ENCODE measurements around the gene CDK18. TPM values are rescaled to one million over a fixed set of nuclear protein-coding genes. Genes with fewer than 3 reads are reported as not detected.
"Not testable (repeated sequence)": the region's sequence is repeated elsewhere in the genome, so short reads cannot be mapped to it uniquely, and the experiment has no call there.

Gene CDK18
- total RNA-seq, 1 experiment from 2014 or later: 31.5 TPM

GRCh38 chr1:205481218-205481617 is 23.3 kb upstream of the CDK18 start:
- DNase-seq (ENCODE audit: low spot score): no peak

- DNase-seq (ENCODE audit: low spot score): no peak
These were observed 22.8 kb upstream of the CDK18 start for GRCh38 chr1:205481629-205482151.

- DNase-seq (ENCODE audit: low spot score): not testable (repeated sequence)
These were observed 21.9 kb upstream of the CDK18 start for GRCh38 chr1:205482587-205482986.

- no peak for DNase-seq (ENCODE audit: low spot score)
These were observed 21.1 kb upstream of the CDK18 start for GRCh38 chr1:205483372-205483771.

- peak; percentile 77 for DNase-seq (ENCODE audit: low spot score)
These were observed 19.2 kb upstream of the CDK18 start for GRCh38 chr1:205484985-205485967.

- no peak for DNase-seq (ENCODE audit: low spot score)
These were observed 18.2 kb upstream of the CDK18 start for GRCh38 chr1:205486258-205486657.

- peak; percentile 76 for DNase-seq (ENCODE audit: low spot score)
These were observed 16.3 kb upstream of the CDK18 start for GRCh38 chr1:205488074-205488723.

GRCh38 chr1:205491794-205492193 is 12.7 kb upstream of the CDK18 start:
- no peak for DNase-seq (ENCODE audit: low spot score)

GRCh38 chr1:205492201-205492667 is 12.2 kb upstream of the CDK18 start:
- DNase-seq (ENCODE audit: low spot score): peak; percentile 72

- DNase-seq (ENCODE audit: low spot score): no peak
These were observed 11.7 kb upstream of the CDK18 start for GRCh38 chr1:205492774-205493173.

- DNase-seq (ENCODE audit: low spot score): peak; percentile 95
These were observed 11.0 kb upstream of the CDK18 start for GRCh38 chr1:205493241-205494085.

GRCh38 chr1:205494115-205494514 is 10.4 kb upstream of the CDK18 start:
- DNase-seq (ENCODE audit: low spot score): no peak

GRCh38 chr1:205495237-205495823 is 9.1 kb upstream of the CDK18 start:
- peak; percentile 81 for DNase-seq (ENCODE audit: low spot score)

- DNase-seq (ENCODE audit: low spot score): no peak
These were observed 7.8 kb upstream of the CDK18 start for GRCh38 chr1:205496661-205497060.

GRCh38 chr1:205497351-205497750 is 7.1 kb upstream of the CDK18 start:
- no peak for DNase-seq (ENCODE audit: low spot score)

GRCh38 chr1:205499789-205500188 is 4.7 kb upstream of the CDK18 start:
- DNase-seq (ENCODE audit: low spot score): no peak

GRCh38 chr1:205500240-205501233 is 3.9 kb upstream of the CDK18 start:
- peak; percentile 92 for DNase-seq (ENCODE audit: low spot score)

GRCh38 chr1:205502111-205502810 is 2.2 kb upstream of the CDK18 start:
- no peak for DNase-seq (ENCODE audit: low spot score)

GRCh38 chr1:205502992-205503391 is 1.5 kb upstream of the CDK18 start:
- DNase-seq (ENCODE audit: low spot score): no peak

Measured in A172 (cell line).